ENCODE results near the gene HOMER2.
A peak's percentile ranks its signal among the peaks of the same experiment; 100 is the strongest.

The HOMER2 gene

DNA sequence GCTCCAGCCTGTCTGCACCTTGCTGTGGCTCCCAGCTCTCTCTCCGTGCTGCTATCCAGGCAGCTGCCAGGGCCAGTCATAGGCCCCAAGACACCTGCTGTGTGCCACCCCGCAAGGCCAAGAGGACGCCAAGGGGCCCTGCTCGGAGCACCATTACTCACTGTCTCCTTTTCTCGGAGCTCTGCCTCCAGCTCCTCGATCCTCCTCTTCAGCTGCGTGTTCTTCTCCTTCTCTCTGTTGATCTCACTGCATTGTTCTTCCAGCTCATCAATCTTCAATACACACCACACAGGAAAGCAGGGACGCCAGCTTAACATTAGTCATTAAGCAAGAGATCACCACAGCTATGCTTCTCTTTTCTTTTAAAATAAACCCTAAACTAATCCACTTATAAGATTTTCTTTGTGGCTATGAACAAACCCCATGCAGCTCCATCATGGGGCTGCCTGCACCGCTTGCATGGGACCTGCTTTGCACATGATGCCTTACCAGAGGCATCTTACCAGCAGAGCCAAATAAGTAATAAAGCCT is 100.5 kb downstream of the HOMER2 start:
- DNase-seq, result no peak
- Histone ChIP-seq H3K9ac (ENCODE audit: low read depth, low read length) (peak overlapping the region; percentile 45), H3K79me2 (ENCODE audit: insufficient read depth, low read length) (no peaks in the 10 kb centered on the region), H3K36me3 (ENCODE audit: insufficient read depth, low read length) (no peaks in the 10 kb centered on the region), H3K4me2 (ENCODE audit: insufficient read depth, low read length) (peak overlapping the region; percentile 88; the same call in 1 of the 2 replicates), H3K27me3 (ENCODE audit: insufficient read depth, low read length, poor library complexity) (no peaks in the 10 kb centered on the region), H3K4me1 (ENCODE audit: insufficient read depth, low read length) (peaks cover 31% of the 10 kb centered on the region), H3K9me3 (ENCODE audit: insufficient read depth, low read length, severe bottlenecking) (no peaks in the 10 kb centered on the region), H3K27ac (ENCODE audit: low read length) (peak overlapping the region; percentile 84), H4K20me1 (ENCODE audit: insufficient read depth, low read length) (no peaks in the 10 kb centered on the region), H2AFZ (ENCODE audit: low read depth, low read length) (peak overlapping the region; percentile 82; the same call in 1 of the 2 replicates), H3K4me3 (ENCODE audit: low read depth in 1 of 2, low read length in 2 of 2) (no peak overlapping the region)
- ATAC-seq (ENCODE audit: insufficient read depth, low read depth), result no peak
- TF ChIP-seq, protein P1, sequence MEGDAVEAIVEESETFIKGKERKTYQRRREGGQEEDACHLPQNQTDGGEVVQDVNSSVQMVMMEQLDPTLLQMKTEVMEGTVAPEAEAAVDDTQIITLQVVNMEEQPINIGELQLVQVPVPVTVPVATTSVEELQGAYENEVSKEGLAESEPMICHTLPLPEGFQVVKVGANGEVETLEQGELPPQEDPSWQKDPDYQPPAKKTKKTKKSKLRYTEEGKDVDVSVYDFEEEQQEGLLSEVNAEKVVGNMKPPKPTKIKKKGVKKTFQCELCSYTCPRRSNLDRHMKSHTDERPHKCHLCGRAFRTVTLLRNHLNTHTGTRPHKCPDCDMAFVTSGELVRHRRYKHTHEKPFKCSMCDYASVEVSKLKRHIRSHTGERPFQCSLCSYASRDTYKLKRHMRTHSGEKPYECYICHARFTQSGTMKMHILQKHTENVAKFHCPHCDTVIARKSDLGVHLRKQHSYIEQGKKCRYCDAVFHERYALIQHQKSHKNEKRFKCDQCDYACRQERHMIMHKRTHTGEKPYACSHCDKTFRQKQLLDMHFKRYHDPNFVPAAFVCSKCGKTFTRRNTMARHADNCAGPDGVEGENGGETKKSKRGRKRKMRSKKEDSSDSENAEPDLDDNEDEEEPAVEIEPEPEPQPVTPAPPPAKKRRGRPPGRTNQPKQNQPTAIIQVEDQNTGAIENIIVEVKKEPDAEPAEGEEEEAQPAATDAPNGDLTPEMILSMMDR (IDR thresholded peaks at IDR 0.05; ENCODE audit: borderline replicate concordance, extremely low read depth, low read length, poor library complexity, severe bottlenecking), result no peak
- no peak for TF ChIP-seq EZH2 (IDR thresholded peaks at IDR 0.05; ENCODE audit: borderline replicate concordance, low read depth, low read length, severe bottlenecking)

- no peak overlapping the region for H3K27ac ChIP-seq (ENCODE audit: low read length)
- no peaks in the 10 kb centered on the region for H3K79me2 ChIP-seq (ENCODE audit: insufficient read depth, low read length)
- no peak for TF ChIP-seq EZH2 (IDR thresholded peaks at IDR 0.05; ENCODE audit: borderline replicate concordance, low read depth, low read length, severe bottlenecking)
- TF ChIP-seq, protein P1 (IDR thresholded peaks at IDR 0.05; ENCODE audit: borderline replicate concordance, extremely low read depth, low read length, poor library complexity, severe bottlenecking), result no peak
- H3K4me3 ChIP-seq (ENCODE audit: low read depth in 1 of 2, low read length in 2 of 2), result no peak overlapping the region
- no peak for ATAC-seq (ENCODE audit: insufficient read depth, low read depth)
- H2AFZ ChIP-seq (ENCODE audit: low read depth, low read length), result no peak overlapping the region
- H3K4me2 ChIP-seq (ENCODE audit: insufficient read depth, low read length), result no peak overlapping the region
- no peaks in the 10 kb centered on the region for H3K27me3 ChIP-seq (ENCODE audit: insufficient read depth, low read length, poor library complexity)
- no peaks in the 10 kb centered on the region for H3K9me3 ChIP-seq (ENCODE audit: insufficient read depth, low read length, severe bottlenecking)
- H3K9ac ChIP-seq (ENCODE audit: low read depth, low read length), result no peak overlapping the region
- DNase-seq, result no peak
- no peaks in the 10 kb centered on the region for H4K20me1 ChIP-seq (ENCODE audit: insufficient read depth, low read length)
- peaks cover 31% of the 10 kb centered on the region for H3K4me1 ChIP-seq (ENCODE audit: insufficient read depth, low read length)
- H3K36me3 ChIP-seq (ENCODE audit: insufficient read depth, low read length), result no peaks in the 10 kb centered on the region
Observed at GRCh38 chr15:82851306-82851850, 101.1 kb downstream of the HOMER2 start.

DNA sequence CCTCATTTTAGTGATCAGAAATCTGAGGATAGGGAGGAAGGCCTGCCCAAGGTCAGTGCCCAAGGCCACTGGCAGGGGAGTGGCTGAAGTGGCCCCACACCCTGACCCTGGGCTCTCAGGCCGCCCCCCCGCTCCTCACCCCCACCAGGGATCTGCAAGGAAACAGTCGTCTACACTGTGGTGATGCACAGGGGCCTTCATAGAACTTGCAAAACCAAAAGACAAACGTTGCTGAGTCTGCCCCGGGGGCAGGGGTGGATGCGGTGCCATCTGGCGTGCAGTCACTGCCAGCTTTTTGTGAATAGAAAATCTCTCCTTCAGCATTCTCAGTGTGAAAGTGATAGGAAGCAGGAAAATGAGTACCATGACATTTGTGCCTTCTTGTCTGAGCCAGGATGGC is 101.8 kb downstream of the HOMER2 start:
- peaks cover 27% of the 10 kb centered on the region for H3K4me1 ChIP-seq (ENCODE audit: insufficient read depth, low read length)
- H3K27me3 ChIP-seq (ENCODE audit: insufficient read depth, low read length, poor library complexity), result no peaks in the 10 kb centered on the region
- no peaks in the 10 kb centered on the region for H3K36me3 ChIP-seq (ENCODE audit: insufficient read depth, low read length)
- H4K20me1 ChIP-seq (ENCODE audit: insufficient read depth, low read length), result no peaks in the 10 kb centered on the region
- H2AFZ ChIP-seq (ENCODE audit: low read depth, low read length), result no peak overlapping the region
- ATAC-seq (ENCODE audit: insufficient read depth, low read depth) (no peak), DNase-seq (no peak)
- H3K27ac ChIP-seq (ENCODE audit: low read length), result no peak overlapping the region
- H3K4me3 ChIP-seq (ENCODE audit: low read depth in 1 of 2, low read length in 2 of 2), result no peak overlapping the region
- no peak for TF ChIP-seq EZH2 (IDR thresholded peaks at IDR 0.05; ENCODE audit: borderline replicate concordance, low read depth, low read length, severe bottlenecking)
- TF ChIP-seq, protein P1 (IDR thresholded peaks at IDR 0.05; ENCODE audit: borderline replicate concordance, extremely low read depth, low read length, poor library complexity, severe bottlenecking), result no peak
- no peak overlapping the region for H3K9ac ChIP-seq (ENCODE audit: low read depth, low read length)
- no peaks in the 10 kb centered on the region for H3K79me2 ChIP-seq (ENCODE audit: insufficient read depth, low read length)
- no peaks in the 10 kb centered on the region for H3K9me3 ChIP-seq (ENCODE audit: insufficient read depth, low read length, severe bottlenecking)
- no peak overlapping the region for H3K4me2 ChIP-seq (ENCODE audit: insufficient read depth, low read length)

All from DND-41 (cell line).